Prostate gland (tissue), 2 donors: ENCODE data around the gene PDLIM7. TPM values are rescaled to one million over a fixed set of nuclear protein-coding genes. Genes with fewer than 3 reads are reported as not detected.
A peak's percentile ranks its signal among the peaks of the same experiment; 100 is the strongest.

Experiments used
- DNase-seq: peaks from one replicate; pipeline ENCODE4 v3.0.0-alpha.2; 2019; ENCODE audit warnings: low spot score
- H3K27ac ChIP-seq, 2 donors: fragments of 200-600 bp; sonication (generic); 2 replicates each; pipeline ENCODE4 v1.5.1; 2017 to 2019
- H3K27me3 ChIP-seq: fragments of 200-600 bp; sonication (generic); replicated peaks from 2 replicates; pipeline ENCODE4 v1.5.1; 2019; ENCODE audit not compliant: insufficient read depth
- H3K36me3 ChIP-seq, 2 donors: fragments of 200-600 bp; sonication (generic); 1 replicate in 1 of 2; 2 replicates in 1 of 2; pipeline versions ENCODE4 v1.5.1 to v1.8.1; 2017 to 2019
- H3K4me1 ChIP-seq: fragments of 200-600 bp; sonication (generic); replicated peaks from 2 replicates; pipeline ENCODE4 v1.5.1; 2019
- H3K4me3 ChIP-seq, 2 donors: fragments of 200-600 bp; sonication (generic); 2 replicates each; pipeline ENCODE4 v1.5.1; 2017 to 2019
- H3K9me3 ChIP-seq: fragments of 200-600 bp; sonication (generic); 2 replicates; pipeline ENCODE4 v1.5.1; 2017
- POLR2A ChIP-seq: fragments of 450-650 bp; IDR thresholded peaks from one replicate; pipeline ENCODE4 v1.6.1; 2016; ENCODE audit warnings: antibody characterized with exemption, mild to moderate bottlenecking
- POLR2AphosphoS5 ChIP-seq: sonication (generic); formaldehyde crosslinking; IDR thresholded peaks from one replicate; pipeline ENCODE4 v1.6.1; 2017; ENCODE audit warnings: antibody characterized with exemption
- WGBS: methylation state at CpG from one replicate; pipeline ENCODE4 v1.1.5; 2018; 5-methylcytosine and 5-hydroxymethylcytosine counted together
- intact Hi-C: fragments of 100-400 bp; cut with DNase I; formaldehyde crosslinking; loops from one replicate; pipeline ENCODE4 v1.14.2; 2022
- total RNA-seq, 2 donors: library from RNA; depleted of rRNA; stranded (reverse); fragments of >200 nt; gene quantifications; one replicate each; pipeline ENCODE4 v1.1.0, GENCODE V29; 2016
- TF ChIP-seq, protein P1 (sequence below), 4 experiments: fragments of 200-600 bp in 2 of 4; fragments of 450-650 bp in 2 of 4; sonication (generic) in 2 of 4; IDR thresholded peaks; 1 replicate in 3 of 4; 2 replicates in 1 of 4; pipeline ENCODE4 v1.5.1; 2016 to 2019; ENCODE audit warnings: antibody characterized with exemption in 4 of 4, mild to moderate bottlenecking in 2 of 4, moderate library complexity in 2 of 4

Gene PDLIM7
- total RNA-seq, 2 donors from 2014 or later, result 155 to 235 TPM

- Histone ChIP-seq H3K27me3 (no peaks in the 10 kb centered on the region), H3K36me3 (no peaks in the 10 kb centered on the region), H3K4me3 (peak overlapping the region; percentile 57 to 78), H3K9me3 (no peaks in the 10 kb centered on the region), H3K4me1 (peaks cover 4% of the 10 kb centered on the region), H3K27ac (peak overlapping the region; percentile 86 to 92)
- WGBS, result 62% methylated on average over 12 of the region's 14 CpGs
- TF ChIP-seq, protein P1, sequence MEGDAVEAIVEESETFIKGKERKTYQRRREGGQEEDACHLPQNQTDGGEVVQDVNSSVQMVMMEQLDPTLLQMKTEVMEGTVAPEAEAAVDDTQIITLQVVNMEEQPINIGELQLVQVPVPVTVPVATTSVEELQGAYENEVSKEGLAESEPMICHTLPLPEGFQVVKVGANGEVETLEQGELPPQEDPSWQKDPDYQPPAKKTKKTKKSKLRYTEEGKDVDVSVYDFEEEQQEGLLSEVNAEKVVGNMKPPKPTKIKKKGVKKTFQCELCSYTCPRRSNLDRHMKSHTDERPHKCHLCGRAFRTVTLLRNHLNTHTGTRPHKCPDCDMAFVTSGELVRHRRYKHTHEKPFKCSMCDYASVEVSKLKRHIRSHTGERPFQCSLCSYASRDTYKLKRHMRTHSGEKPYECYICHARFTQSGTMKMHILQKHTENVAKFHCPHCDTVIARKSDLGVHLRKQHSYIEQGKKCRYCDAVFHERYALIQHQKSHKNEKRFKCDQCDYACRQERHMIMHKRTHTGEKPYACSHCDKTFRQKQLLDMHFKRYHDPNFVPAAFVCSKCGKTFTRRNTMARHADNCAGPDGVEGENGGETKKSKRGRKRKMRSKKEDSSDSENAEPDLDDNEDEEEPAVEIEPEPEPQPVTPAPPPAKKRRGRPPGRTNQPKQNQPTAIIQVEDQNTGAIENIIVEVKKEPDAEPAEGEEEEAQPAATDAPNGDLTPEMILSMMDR (IDR thresholded peaks at IDR 0.05), result no peak
- TF ChIP-seq POLR2A (no peak), POLR2AphosphoS5 (peak; percentile 50)
- intact Hi-C loops, result no loop called here
- DNase-seq, result no peak
Observed at GRCh38 chr5:177495243-177496060, 2.0 kb downstream of the PDLIM7 start.

DNA sequence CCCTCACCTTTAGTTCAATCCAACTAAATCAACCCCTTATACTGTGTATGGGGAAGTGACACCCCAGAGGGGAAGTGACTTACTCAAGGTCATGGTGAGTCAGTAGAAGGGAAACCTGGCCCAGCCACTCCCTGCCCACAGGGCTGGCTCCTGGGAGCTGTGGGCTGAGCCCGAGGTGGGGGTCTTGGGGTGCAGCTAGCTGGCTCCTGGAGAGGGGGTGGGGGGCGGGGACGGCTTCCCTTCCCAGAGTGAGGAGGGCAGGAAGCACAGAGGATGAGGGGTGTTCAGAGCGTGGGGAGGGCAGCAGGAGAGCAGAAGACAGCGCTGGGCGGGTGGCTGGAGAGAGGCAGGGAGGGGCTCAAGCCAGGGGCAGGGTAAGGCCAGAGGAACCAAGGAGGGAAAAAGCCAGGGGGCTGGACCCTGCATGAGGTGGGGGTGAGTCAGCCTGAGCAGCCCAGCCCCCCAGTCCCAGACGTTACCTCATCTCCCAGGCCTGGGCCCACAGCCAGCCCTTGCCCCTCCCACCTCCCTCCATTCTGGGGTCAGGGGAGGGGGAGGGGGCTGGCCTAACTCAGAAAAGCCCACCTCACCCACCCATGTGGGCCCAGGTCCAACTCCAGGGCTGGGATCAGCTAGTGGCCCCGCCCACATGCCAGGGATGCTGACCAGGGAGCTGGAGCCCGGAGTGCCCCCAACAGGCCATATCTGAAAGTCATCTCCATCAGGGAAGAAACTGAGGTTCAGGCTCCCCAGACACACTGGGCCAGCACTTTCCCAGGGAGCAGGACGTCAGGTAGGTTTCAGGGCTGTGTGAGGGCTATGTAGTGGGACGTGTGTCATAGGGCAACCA, 2.8 kb downstream of the PDLIM7 start:
- 55% methylated on average over 10 of the region's 11 CpGs for WGBS
- intact Hi-C loops, result no loop called here
- DNase-seq, result no peak
- TF ChIP-seq POLR2AphosphoS5, result no peak
- no peak for TF ChIP-seq POLR2A
- peak overlapping the region; percentile 86 to 92 for H3K27ac ChIP-seq
- no peaks in the 10 kb centered on the region for H3K36me3 ChIP-seq
- no peak overlapping the region for H3K4me3 ChIP-seq
- H3K27me3 ChIP-seq, result no peaks in the 10 kb centered on the region
- H3K4me1 ChIP-seq, result peaks cover 4% of the 10 kb centered on the region
- H3K9me3 ChIP-seq, result no peaks in the 10 kb centered on the region

GRCh38 chr5:177493795-177494345, 3.5 kb downstream of the PDLIM7 start:
- Histone ChIP-seq H3K4me1 (peaks cover 4% of the 10 kb centered on the region), H3K27ac (peak overlapping the region; percentile 86 to 92), H3K36me3 (no peaks in the 10 kb centered on the region), H3K4me3 (no peak overlapping the region), H3K27me3 (no peaks in the 10 kb centered on the region), H3K9me3 (no peaks in the 10 kb centered on the region)
- intact Hi-C loops, result no loop called here
- WGBS, result 68% methylated on average over 5 of the region's 5 CpGs
- TF ChIP-seq POLR2AphosphoS5, result no peak
- no peak for TF ChIP-seq POLR2A
- TF ChIP-seq, protein P1 (IDR thresholded peaks at IDR 0.05), result no peak
- no peak for DNase-seq

DNA sequence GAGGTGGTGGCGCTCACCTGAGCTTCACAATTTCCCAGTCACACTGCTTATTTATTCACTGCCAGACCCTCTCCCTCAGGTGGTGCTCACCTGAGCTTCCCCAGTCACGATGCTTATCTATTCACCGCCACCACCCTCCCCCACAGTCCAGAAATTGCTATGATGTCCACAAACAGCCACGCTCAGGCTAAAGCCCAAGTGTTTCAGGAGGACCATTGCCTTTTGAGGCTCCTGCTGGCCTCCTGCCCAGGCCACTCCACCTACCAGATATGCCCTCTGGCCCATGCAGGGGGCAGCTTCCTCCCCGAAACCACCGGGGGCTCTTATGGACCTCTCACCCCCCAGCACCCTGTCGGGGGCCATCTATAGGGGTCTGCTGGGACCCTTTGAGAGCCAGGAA, 4.6 kb downstream of the PDLIM7 start:
- Histone ChIP-seq H3K36me3 (peaks cover 0 to 4% of the 10 kb centered on the region in 2 donors), H3K27ac (peak overlapping the region in 1 of 2 donors; percentile 86), H3K9me3 (no peaks in the 10 kb centered on the region)

More for the DNA sequence above, 4.6 kb downstream of the PDLIM7 start:
- no peak overlapping the region for H3K4me3 ChIP-seq
- H3K27me3 ChIP-seq, result no peaks in the 10 kb centered on the region
- WGBS, result 81% methylated on average over 7 of the region's 7 CpGs
- TF ChIP-seq POLR2A (no peak), POLR2AphosphoS5 (no peak)
- TF ChIP-seq, protein P1 (IDR thresholded peaks at IDR 0.05), result no peak
- DNase-seq, result no peak
- intact Hi-C loops, result no loop called here
- peaks cover 4% of the 10 kb centered on the region for H3K4me1 ChIP-seq
